ENCODE measurements around the gene USP33. TPM values are rescaled to one million over a fixed set of nuclear protein-coding genes. Genes with fewer than 3 reads are reported as not detected.
"Not testable (repeated sequence)": the region's sequence is repeated elsewhere in the genome, so short reads cannot be mapped to it uniquely, and the experiment has no call there.

Gene USP33
- total RNA-seq, 1 donor from 2014 or later = 28.6 TPM

GRCh38 chr1:77658271-77658670 lies 101.4 kb downstream of the USP33 start:
- TF ChIP-seq CTCF (IDR thresholded peaks at IDR 0.05) = no peak
- H3K4me3 ChIP-seq = no peak overlapping the region
- intact Hi-C loops (cut with DNase I) = no loop called here
- no peaks in the 10 kb centered on the region for H3K27me3 ChIP-seq
- DNase-seq (ENCODE audit: low spot score in 2 of 2) = no peak
- no peaks in the 10 kb centered on the region for H3K4me1 ChIP-seq
- no peaks in the 10 kb centered on the region for H3K9me3 ChIP-seq
- H3K27ac ChIP-seq = no peak overlapping the region
- no peaks in the 10 kb centered on the region for H3K36me3 ChIP-seq

GRCh38 chr1:77655431-77655974 lies 104.1 kb downstream of the USP33 start:
- Histone ChIP-seq H3K27ac (no peak overlapping the region), H3K36me3 (no peaks in the 10 kb centered on the region), H3K4me1 (no peaks in the 10 kb centered on the region), H3K4me3 (no peak overlapping the region), H3K27me3 (no peaks in the 10 kb centered on the region), H3K9me3 (peaks cover 0 to 7% of the 10 kb centered on the region in 2 donors)
- TF ChIP-seq CTCF (IDR thresholded peaks at IDR 0.05) = no peak
- DNase-seq (ENCODE audit: low spot score in 2 of 2) = no peak
- intact Hi-C loops (cut with DNase I) = no loop called here

- Histone ChIP-seq H3K9me3 (peaks cover 10 to 29% of the 10 kb centered on the region in 2 donors), H3K4me1 (no peaks in the 10 kb centered on the region), H3K27me3 (no peaks in the 10 kb centered on the region), H3K27ac (no peak overlapping the region), H3K4me3 (no peak overlapping the region), H3K36me3 (peaks cover 0 to 6% of the 10 kb centered on the region in 2 donors)
- DNase-seq (ENCODE audit: low spot score in 2 of 2) = no peak
- intact Hi-C loops (cut with DNase I) = no loop called here
- no peak for TF ChIP-seq CTCF (IDR thresholded peaks at IDR 0.05)
Observed at GRCh38 chr1:77652970-77653516, 106.6 kb downstream of the USP33 start.

- Histone ChIP-seq H3K36me3 (peaks cover 0 to 6% of the 10 kb centered on the region in 2 donors), H3K27me3 (no peaks in the 10 kb centered on the region), H3K9me3 (peaks cover 10 to 33% of the 10 kb centered on the region in 2 donors), H3K27ac (no peak overlapping the region), H3K4me3 (no peak overlapping the region), H3K4me1 (no peaks in the 10 kb centered on the region)
- DNase-seq (ENCODE audit: low spot score in 2 of 2) = no peak
- intact Hi-C loops (cut with DNase I) = no loop called here
- no peak for TF ChIP-seq CTCF (IDR thresholded peaks at IDR 0.05)
Observed at GRCh38 chr1:77652268-77652667, 107.4 kb downstream of the USP33 start.

- Histone ChIP-seq H3K27ac (no peak overlapping the region), H3K4me3 (no peak overlapping the region), H3K36me3 (peaks cover 0 to 15% of the 10 kb centered on the region in 2 donors), H3K4me1 (no peaks in the 10 kb centered on the region), H3K9me3 (peaks cover 10 to 33% of the 10 kb centered on the region in 2 donors), H3K27me3 (no peaks in the 10 kb centered on the region)
- DNase-seq (ENCODE audit: low spot score in 2 of 2) = no peak
- intact Hi-C loops (cut with DNase I) = no loop called here
- TF ChIP-seq CTCF (IDR thresholded peaks at IDR 0.05) = no peak
Observed at GRCh38 chr1:77649127-77649526, 110.5 kb downstream of the USP33 start.

- peaks cover 0 to 15% of the 10 kb centered on the region in 2 donors for H3K36me3 ChIP-seq
- H3K4me1 ChIP-seq; H3K4me3 ChIP-seq; H3K27me3 ChIP-seq; intact Hi-C loops (cut with DNase I); H3K27ac ChIP-seq; DNase-seq (ENCODE audit: low spot score in 2 of 2): not testable (repeated sequence)
- peaks cover 10 to 32% of the 10 kb centered on the region in 2 donors for H3K9me3 ChIP-seq
Observed at GRCh38 chr1:77646224-77646623, 113.4 kb downstream of the USP33 start.

Other genes with a start within 250 kb of the USP33 start
- 55.6 TPM for gene ZZZ3, start 77.2 kb downstream of the USP33 start, total RNA-seq
- gene MIGA1, start 19.8 kb upstream of the USP33 start, total RNA-seq = 13.1 TPM
- gene NEXN, start 128.8 kb upstream of the USP33 start, total RNA-seq = 38.2 TPM
- gene FUBP1, start 219.2 kb upstream of the USP33 start, total RNA-seq = 90.3 TPM
- gene DNAJB4, start 245.1 kb upstream of the USP33 start, total RNA-seq = 20.1 TPM